GM12872 (cell line): ENCODE measurements around the gene ELMOD1.

Source experiments
- CTCF ChIP-seq: IDR thresholded peaks from 3 replicates; pipeline ENCODE4 v1.5.1; 2011; ENCODE audit warnings: low read depth, mild to moderate bottlenecking, low read length, moderate library complexity; ENCODE audit not compliant: insufficient read depth

ELMOD1 gene

GRCh38 chr11:107651672-107652071 is 60.7 kb downstream of the ELMOD1 start:
- TF ChIP-seq CTCF, result no peak

- TF ChIP-seq CTCF, result no peak
Measured at GRCh38 chr11:107653076-107653475, 62.1 kb downstream of the ELMOD1 start.

GRCh38 chr11:107655602-107656001 is 64.7 kb downstream of the ELMOD1 start:
- no peak for TF ChIP-seq CTCF

GRCh38 chr11:107659310-107659709 is 68.4 kb downstream of the ELMOD1 start:
- no peak for TF ChIP-seq CTCF

GRCh38 chr11:107660066-107660465 is 69.1 kb downstream of the ELMOD1 start:
- no peak for TF ChIP-seq CTCF

GRCh38 chr11:107661656-107662055 is 70.7 kb downstream of the ELMOD1 start:
- no peak for TF ChIP-seq CTCF

- TF ChIP-seq CTCF, result no peak
Measured at GRCh38 chr11:107665018-107665417, 74.1 kb downstream of the ELMOD1 start.
